Jurkat, Clone E6-1 (cell line): ENCODE results near the gene MYOF.
"Not testable (repeated sequence)": the region's sequence is repeated elsewhere in the genome, so short reads cannot be mapped to it uniquely, and the experiment has no call there.

ENCODE experiments used
- DNase-seq: peaks from one replicate; pipeline ENCODE4 v3.0.0-alpha.2; 2011; ENCODE audit warnings: low read depth, low spot score
- H3K4me3 ChIP-seq: 2 replicates; pipeline ENCODE4 v1.5.1; 2011; ENCODE audit warnings: mild to moderate bottlenecking, low read length, control low read depth, moderate library complexity

The MYOF gene

GRCh38 chr10:93287775-93288174 is 194.4 kb downstream of the MYOF start:
- no peak overlapping the region for H3K4me3 ChIP-seq

GRCh38 chr10:93284246-93284645 is 197.9 kb downstream of the MYOF start:
- H3K4me3 ChIP-seq, DNase-seq: not testable (repeated sequence)

More at GRCh38 chr10:93287775-93288174, 194.4 kb downstream of the MYOF start:
- DNase-seq = no peak

GRCh38 chr10:93281367-93281720 is 200.8 kb downstream of the MYOF start:
- H3K4me3 ChIP-seq = no peak overlapping the region
- no peak for DNase-seq

- no peak overlapping the region for H3K4me3 ChIP-seq
- no peak for DNase-seq
These were observed 201.3 kb downstream of the MYOF start for GRCh38 chr10:93280699-93281366.

GRCh38 chr10:93280121-93280698 is 201.9 kb downstream of the MYOF start:
- H3K4me3 ChIP-seq = no peak overlapping the region
- DNase-seq = no peak

- no peak for DNase-seq
- no peak overlapping the region for H3K4me3 ChIP-seq
These were observed 204.8 kb downstream of the MYOF start for GRCh38 chr10:93277360-93277759.

GRCh38 chr10:93274419-93274818 is 207.7 kb downstream of the MYOF start:
- no peak overlapping the region for H3K4me3 ChIP-seq
- no peak for DNase-seq

GRCh38 chr10:93272884-93273675 is 209.1 kb downstream of the MYOF start:
- H3K4me3 ChIP-seq = no peak overlapping the region

GRCh38 chr10:93271347-93271746 is 210.8 kb downstream of the MYOF start:
- no peak overlapping the region for H3K4me3 ChIP-seq
- DNase-seq = no peak

More at GRCh38 chr10:93272884-93273675, 209.1 kb downstream of the MYOF start:
- DNase-seq = no peak

- H3K4me3 ChIP-seq = no peak overlapping the region
- no peak for DNase-seq
These were observed 212.9 kb downstream of the MYOF start for GRCh38 chr10:93269281-93269680.

- H3K4me3 ChIP-seq = no peak overlapping the region
- no peak for DNase-seq
These were observed 214.1 kb downstream of the MYOF start for GRCh38 chr10:93268021-93268420.

GRCh38 chr10:93267521-93267920 is 214.6 kb downstream of the MYOF start:
- no peak for DNase-seq
- no peak overlapping the region for H3K4me3 ChIP-seq

GRCh38 chr10:93266858-93267257 is 215.3 kb downstream of the MYOF start:
- no peak overlapping the region for H3K4me3 ChIP-seq
- DNase-seq = no peak

- no peak for DNase-seq
- no peak overlapping the region for H3K4me3 ChIP-seq
These were observed 220.0 kb downstream of the MYOF start for GRCh38 chr10:93261961-93262610.

GRCh38 chr10:93261089-93261488 is 221.0 kb downstream of the MYOF start:
- DNase-seq = no peak
- no peak overlapping the region for H3K4me3 ChIP-seq

- DNase-seq = no peak
- H3K4me3 ChIP-seq = no peak overlapping the region
These were observed 223.0 kb downstream of the MYOF start for GRCh38 chr10:93259126-93259525.
